K562 (cell line): Measurements from ENCODE around the gene GMPR.

Experiments used
- FOSL1 ChIP-seq: fragments of 200-800 bp; sonication (Bioruptor generic); conservative IDR thresholded peaks from 2 replicates; pipeline ENCODE4 v1.6.1; 2016; ENCODE audit warnings: missing genetic modification characterization, missing compliant biosample characterization
- MAX ChIP-seq: sonication (generic); formaldehyde crosslinking; IDR thresholded peaks from 2 replicates; pipeline ENCODE4 v1.9.0; 2022; ENCODE audit warnings: mild to moderate bottlenecking, missing genetic modification reagents

- no peak for TF ChIP-seq FOSL1 (tag)
- no peak for TF ChIP-seq MAX (CRISPR knock-in tag)
Measured at GRCh38 chr6:16230953-16231352, 7.4 kb upstream of the GMPR start.
